HG02981 (cell line): ENCODE results near the gene RANBP3L.
"Not testable (repeated sequence)": the region's sequence is repeated elsewhere in the genome, so short reads cannot be mapped to it uniquely, and the experiment has no call there.

ENCODE experiments used
- ATAC-seq: cut with Tn5 transposase; IDR thresholded peaks from one replicate; pipeline ENCODE4 v1.9.1; 2021; ENCODE audit warnings: mild to moderate bottlenecking, moderate library complexity; ENCODE audit not compliant: unreplicated experiment

Gene RANBP3L

GRCh38 chr5:36297653-36298052, 4.0 kb downstream of the RANBP3L start:
- no peak for ATAC-seq

- ATAC-seq, result no peak
Observed at GRCh38 chr5:36285837-36286615, 15.7 kb downstream of the RANBP3L start.

- ATAC-seq, result not testable (repeated sequence)
Observed at GRCh38 chr5:36283775-36284174, 17.9 kb downstream of the RANBP3L start.

GRCh38 chr5:36281626-36282025, 20.1 kb downstream of the RANBP3L start:
- no peak for ATAC-seq

GRCh38 chr5:36279054-36279698, 22.5 kb downstream of the RANBP3L start:
- no peak for ATAC-seq

- no peak for ATAC-seq
Observed at GRCh38 chr5:36277521-36278176, 24.1 kb downstream of the RANBP3L start.

GRCh38 chr5:36276864-36277263, 24.8 kb downstream of the RANBP3L start:
- ATAC-seq, result no peak

GRCh38 chr5:36273809-36274526, 27.7 kb downstream of the RANBP3L start:
- ATAC-seq, result no peak

GRCh38 chr5:36272136-36272690, 29.5 kb downstream of the RANBP3L start:
- ATAC-seq, result no peak

GRCh38 chr5:36270876-36271575, 30.7 kb downstream of the RANBP3L start:
- ATAC-seq, result no peak

- no peak for ATAC-seq
Observed at GRCh38 chr5:36270175-36270574, 31.5 kb downstream of the RANBP3L start.

GRCh38 chr5:36269478-36269877, 32.2 kb downstream of the RANBP3L start:
- no peak for ATAC-seq

GRCh38 chr5:36267905-36268304, 33.8 kb downstream of the RANBP3L start:
- no peak for ATAC-seq

GRCh38 chr5:36264202-36264760, 37.4 kb downstream of the RANBP3L start:
- no peak for ATAC-seq

GRCh38 chr5:36261186-36261585, 40.5 kb downstream of the RANBP3L start:
- no peak for ATAC-seq

- ATAC-seq, result no peak
Observed at GRCh38 chr5:36253575-36253974, 48.1 kb downstream of the RANBP3L start.

- no peak for ATAC-seq
Observed at GRCh38 chr5:36252722-36253365, 48.9 kb downstream of the RANBP3L start.

- no peak for ATAC-seq
Observed at GRCh38 chr5:36251218-36251617, 50.5 kb downstream of the RANBP3L start.

GRCh38 chr5:36250427-36250826, 51.3 kb downstream of the RANBP3L start:
- no peak for ATAC-seq
